ENCODE measurements around the gene SLCO2A1. TPM values are rescaled to one million over a fixed set of nuclear protein-coding genes. Genes with fewer than 3 reads are reported as not detected.

Gene SLCO2A1
- polyA plus RNA-seq, 1 experiment, result 5.4 TPM

GRCh38 chr3:133914839-133915600, 114.7 kb downstream of the SLCO2A1 start:
- TF ChIP-seq, protein P1, sequence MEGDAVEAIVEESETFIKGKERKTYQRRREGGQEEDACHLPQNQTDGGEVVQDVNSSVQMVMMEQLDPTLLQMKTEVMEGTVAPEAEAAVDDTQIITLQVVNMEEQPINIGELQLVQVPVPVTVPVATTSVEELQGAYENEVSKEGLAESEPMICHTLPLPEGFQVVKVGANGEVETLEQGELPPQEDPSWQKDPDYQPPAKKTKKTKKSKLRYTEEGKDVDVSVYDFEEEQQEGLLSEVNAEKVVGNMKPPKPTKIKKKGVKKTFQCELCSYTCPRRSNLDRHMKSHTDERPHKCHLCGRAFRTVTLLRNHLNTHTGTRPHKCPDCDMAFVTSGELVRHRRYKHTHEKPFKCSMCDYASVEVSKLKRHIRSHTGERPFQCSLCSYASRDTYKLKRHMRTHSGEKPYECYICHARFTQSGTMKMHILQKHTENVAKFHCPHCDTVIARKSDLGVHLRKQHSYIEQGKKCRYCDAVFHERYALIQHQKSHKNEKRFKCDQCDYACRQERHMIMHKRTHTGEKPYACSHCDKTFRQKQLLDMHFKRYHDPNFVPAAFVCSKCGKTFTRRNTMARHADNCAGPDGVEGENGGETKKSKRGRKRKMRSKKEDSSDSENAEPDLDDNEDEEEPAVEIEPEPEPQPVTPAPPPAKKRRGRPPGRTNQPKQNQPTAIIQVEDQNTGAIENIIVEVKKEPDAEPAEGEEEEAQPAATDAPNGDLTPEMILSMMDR (IDR thresholded peaks at IDR 0.05; ENCODE audit: insufficient read depth, low read depth, low read length), result no peak
- POLR2A ChIA-PET, result interaction anchor here (0.6 kb wide), 1 partner anchor 15 kb away, joined by 6 read pairs; no protein-coding TSS in a partner anchor
- no peak for DNase-seq (ENCODE audit: low read depth)

DNA sequence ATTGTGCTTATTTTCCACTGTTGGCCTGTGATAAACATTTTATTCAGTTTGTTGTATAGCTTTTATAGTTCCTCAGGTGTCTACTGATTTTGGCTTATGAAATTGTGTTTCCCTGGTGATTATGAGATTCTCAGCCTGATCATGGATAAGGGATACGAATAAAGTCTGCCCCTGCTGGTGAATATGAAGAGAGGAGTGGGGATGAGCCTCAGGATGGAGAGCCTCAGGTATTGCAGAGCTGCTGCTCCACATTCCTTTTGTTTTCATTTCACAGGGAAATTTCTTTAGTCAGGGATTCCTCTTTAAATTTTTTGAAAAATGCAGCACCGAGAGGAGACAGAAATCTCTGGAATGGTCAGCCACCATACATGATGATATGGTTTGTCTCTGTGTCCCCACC, 119.3 kb downstream of the SLCO2A1 start:
- ChIA-PET CTCF (interaction anchor here (1.6 kb wide), 1 partner anchor 303 kb away, joined by 3 read pairs; no protein-coding TSS in a partner anchor), POLR2A (no interaction called here)
- TF ChIP-seq, protein P1 (IDR thresholded peaks at IDR 0.05; ENCODE audit: insufficient read depth, low read depth, low read length), result peak; percentile 24; the same call in 1 of the 2 replicates
- Histone ChIP-seq H3K27me3 (ENCODE audit: control insufficient read depth, insufficient read depth, low read length) (peaks cover 5% of the 10 kb centered on the region), H3K36me3 (ENCODE audit: control insufficient read depth, insufficient read depth, low read length) (no peaks in the 10 kb centered on the region), H3K4me3 (ENCODE audit: low read depth, low read length) (no peak overlapping the region)
- DNase-seq (ENCODE audit: low read depth), result no peak

More at GRCh38 chr3:133914839-133915600, 114.7 kb downstream of the SLCO2A1 start:
- Histone ChIP-seq H3K4me3 (ENCODE audit: low read depth, low read length) (no peak overlapping the region), H3K27me3 (ENCODE audit: control insufficient read depth, insufficient read depth, low read length) (peaks cover 13% of the 10 kb centered on the region), H3K36me3 (ENCODE audit: control insufficient read depth, insufficient read depth, low read length) (no peaks in the 10 kb centered on the region)
- CTCF ChIA-PET, result interaction anchor here (0.8 to 1.5 kb wide), 2 partner anchors 13 to 16 kb away, joined by 3 to 6 read pairs; no protein-coding TSS in a partner anchor

GRCh38 chr3:133905376-133905775, 124.3 kb downstream of the SLCO2A1 start:
- H3K36me3 ChIP-seq (ENCODE audit: control insufficient read depth, insufficient read depth, low read length), result no peaks in the 10 kb centered on the region
- ChIA-PET CTCF (interaction anchor here (1.1 to 2.2 kb wide), 2 partner anchors 8 to 307 kb away, joined by 4 to 8 read pairs; no protein-coding TSS in a partner anchor), POLR2A (no interaction called here)
- peaks cover 3% of the 10 kb centered on the region; the same call in 1 of the 2 replicates for H3K27me3 ChIP-seq (ENCODE audit: control insufficient read depth, insufficient read depth, low read length)
- TF ChIP-seq, protein P1 (IDR thresholded peaks at IDR 0.05; ENCODE audit: insufficient read depth, low read depth, low read length), result no peak
- no peak overlapping the region for H3K4me3 ChIP-seq (ENCODE audit: low read depth, low read length)
- no peak for DNase-seq (ENCODE audit: low read depth)

DNA sequence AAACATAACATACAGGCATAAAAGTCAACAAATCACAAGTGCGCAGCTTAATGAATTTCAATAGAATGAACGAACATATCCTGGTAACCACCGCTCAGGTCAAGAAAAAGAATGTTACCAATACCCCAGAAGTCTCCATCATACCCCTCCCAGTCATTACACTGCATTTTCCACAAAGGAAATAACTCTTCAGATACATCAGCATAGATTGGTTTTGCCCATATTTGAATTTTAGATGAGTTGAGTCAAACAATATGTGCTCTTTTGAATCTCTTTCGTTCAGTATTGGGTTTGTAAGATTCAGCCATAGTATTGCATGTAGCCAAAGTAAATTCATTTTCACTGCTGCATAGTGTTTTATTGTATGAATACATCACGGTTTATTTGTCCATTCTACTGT, 127.9 kb downstream of the SLCO2A1 start:
- ChIA-PET CTCF (no interaction called here), POLR2A (no interaction called here)
- H3K27me3 ChIP-seq (ENCODE audit: control insufficient read depth, insufficient read depth, low read length), result peaks cover 11% of the 10 kb centered on the region
- no peak for DNase-seq (ENCODE audit: low read depth)
- TF ChIP-seq, protein P1 (IDR thresholded peaks at IDR 0.05; ENCODE audit: insufficient read depth, low read depth, low read length), result no peak
- no peaks in the 10 kb centered on the region for H3K36me3 ChIP-seq (ENCODE audit: control insufficient read depth, insufficient read depth, low read length)
- H3K4me3 ChIP-seq (ENCODE audit: low read depth, low read length), result no peak overlapping the region

GRCh38 chr3:133901083-133901482, 128.6 kb downstream of the SLCO2A1 start:
- no peaks in the 10 kb centered on the region for H3K36me3 ChIP-seq (ENCODE audit: control insufficient read depth, insufficient read depth, low read length)
- CTCF ChIA-PET, result no interaction called here
- peaks cover 18% of the 10 kb centered on the region for H3K27me3 ChIP-seq (ENCODE audit: control insufficient read depth, insufficient read depth, low read length)
- no peak for DNase-seq (ENCODE audit: low read depth)
- TF ChIP-seq, protein P1 (IDR thresholded peaks at IDR 0.05; ENCODE audit: insufficient read depth, low read depth, low read length), result 0 out of 2 replicates have a peak, but pooled peaks have one; percentile 2
- POLR2A ChIA-PET, result no interaction called here
- H3K4me3 ChIP-seq (ENCODE audit: low read depth, low read length), result no peak overlapping the region
